GM23338 (cell line): ENCODE results near the gene ATP6V0E2. TPM values are rescaled to one million over a fixed set of nuclear protein-coding genes. Genes with fewer than 3 reads are reported as not detected.

Experiments
- ATAC-seq: fragments of 200-7000 bp; cut with Tn5 transposase; 3 replicates; pipeline ENCODE4 v1.9.1; 2020
- DNase-seq: peaks from one replicate; pipeline ENCODE4 v3.0.0-alpha.2; 2015; ENCODE audit warnings: low spot score
- H2AFZ ChIP-seq: fragments of 200-600 bp; sonication (generic); 2 replicates; pipeline ENCODE4 v1.8.0; 2016; ENCODE audit warnings: antibody characterized with exemption, mild to moderate bottlenecking, moderate library complexity
- H3F3A ChIP-seq: fragments of 200-600 bp; sonication (generic); replicated peaks from 2 replicates; pipeline ENCODE4 v1.8.0; 2017; ENCODE audit warnings: antibody characterized with exemption, mixed run types, low read depth
- H3K27ac ChIP-seq: fragments of 200-600 bp; sonication (generic); 2 replicates; pipeline ENCODE4 v1.6.1; 2016; ENCODE audit warnings: low read depth
- H3K27me3 ChIP-seq: fragments of 200-600 bp; sonication (generic); 2 replicates; pipeline ENCODE4 v1.8.0; 2016; ENCODE audit warnings: mild to moderate bottlenecking, mixed run types, moderate library complexity; ENCODE audit not compliant: insufficient read depth
- H3K36me3 ChIP-seq: fragments of 200-600 bp; sonication (generic); 2 replicates; pipeline ENCODE4 v1.8.0; 2016; ENCODE audit warnings: mild to moderate bottlenecking; ENCODE audit not compliant: insufficient read depth
- H3K4me1 ChIP-seq: fragments of 200-600 bp; sonication (generic); 2 replicates; pipeline ENCODE4 v1.8.0; 2016; ENCODE audit warnings: mild to moderate bottlenecking, moderate library complexity; ENCODE audit not compliant: insufficient read depth
- H3K4me2 ChIP-seq: fragments of 200-600 bp; sonication (generic); 2 replicates; pipeline ENCODE4 v1.7.1; 2017; ENCODE audit warnings: mixed run types
- H3K4me3 ChIP-seq: fragments of 200-600 bp; sonication (generic); 2 replicates; pipeline ENCODE4 v1.6.1; 2016; ENCODE audit warnings: mixed run types
- H3K79me2 ChIP-seq: fragments of 200-600 bp; sonication (generic); replicated peaks from 2 replicates; pipeline ENCODE4 v1.8.0; 2017; ENCODE audit warnings: mild to moderate bottlenecking; ENCODE audit not compliant: insufficient read depth
- H3K9me2 ChIP-seq: fragments of 200-600 bp; sonication (generic); 2 replicates; pipeline ENCODE4 v1.8.0; 2017; ENCODE audit not compliant: insufficient read depth
- H4K20me1 ChIP-seq: fragments of 200-600 bp; sonication (generic); replicated peaks from 2 replicates; pipeline ENCODE4 v1.8.0; 2017; ENCODE audit warnings: mild to moderate bottlenecking; ENCODE audit not compliant: insufficient read depth
- H3K27ac Mint-ChIP-seq: 2 replicates; pipeline ENCODE4 v1.8.0; 2020; ENCODE audit warnings: inconsistent platforms, mild to moderate bottlenecking, moderate library complexity, mixed read lengths
- H3K27me3 Mint-ChIP-seq: 3 replicates; pipeline ENCODE4 v1.8.0; 2022; ENCODE audit warnings: low read depth, mild to moderate bottlenecking, moderate library complexity, mixed read lengths, inconsistent platforms; ENCODE audit not compliant: insufficient read depth, poor library complexity
- H3K36me3 Mint-ChIP-seq: 3 replicates; pipeline ENCODE4 v1.8.0; 2021; ENCODE audit warnings: low read depth, mild to moderate bottlenecking, inconsistent platforms, moderate library complexity, mixed read lengths
- H3K4me1 Mint-ChIP-seq: 3 replicates; pipeline ENCODE4 v1.8.0; 2020; ENCODE audit warnings: mild to moderate bottlenecking, inconsistent platforms, mixed read lengths
- H3K4me3 Mint-ChIP-seq: 3 replicates; pipeline ENCODE4 v1.8.0; 2021; ENCODE audit warnings: moderate library complexity, mild to moderate bottlenecking, inconsistent platforms, mixed read lengths
- H3K9me3 Mint-ChIP-seq: 3 replicates; pipeline ENCODE4 v1.8.0; 2020; ENCODE audit warnings: moderate library complexity, mild to moderate bottlenecking, inconsistent platforms, mixed read lengths
- CREB1 ChIP-seq: fragments of 250-450 bp; sonication (Bioruptor Pico); IDR thresholded peaks from 2 replicates; pipeline ENCODE4 v1.5.0; 2020; ENCODE audit warnings: low read depth, mild to moderate bottlenecking, moderate library complexity
- EZH2 ChIP-seq: fragments of 200-600 bp; sonication (generic); IDR thresholded peaks from one replicate; pipeline ENCODE4 v1.8.0; 2017; ENCODE audit warnings: antibody characterized with exemption, mild to moderate bottlenecking, low read depth; ENCODE audit not compliant: unreplicated experiment
- EZH2phosphoT487 ChIP-seq: fragments of 200-600 bp; sonication (generic); IDR thresholded peaks from one replicate; pipeline ENCODE4 v1.8.1; 2018; ENCODE audit warnings: antibody characterized with exemption; ENCODE audit not compliant: unreplicated experiment
- JUNB ChIP-seq: IDR thresholded peaks from one replicate; pipeline ENCODE4 v1.6.1; 2016; ENCODE audit warnings: antibody characterized with exemption; ENCODE audit not compliant: unreplicated experiment
- NANOG ChIP-seq: IDR thresholded peaks from 2 replicates; pipeline ENCODE4 v1.6.1; 2016; ENCODE audit warnings: antibody characterized with exemption, borderline replicate concordance
- POLR2AphosphoS5 ChIP-seq: IDR thresholded peaks from 2 replicates; pipeline ENCODE4 v1.6.1; 2016; ENCODE audit warnings: antibody characterized with exemption, low read depth
- STAT1 ChIP-seq: IDR thresholded peaks from one replicate; pipeline ENCODE4 v1.6.1; 2016; ENCODE audit warnings: antibody characterized with exemption; ENCODE audit not compliant: unreplicated experiment
- ZNF114 ChIP-seq: fragments of 250-450 bp; sonication (Bioruptor Pico); IDR thresholded peaks from 2 replicates; pipeline ENCODE4 v1.5.0; 2020; ENCODE audit warnings: mild to moderate bottlenecking, moderate library complexity
- ZNF331 ChIP-seq: fragments of 250-450 bp; sonication (Bioruptor Pico); IDR thresholded peaks from 2 replicates; pipeline ENCODE4 v1.5.0; 2020; ENCODE audit warnings: low read depth, mild to moderate bottlenecking, moderate library complexity
- ZNF462 ChIP-seq: fragments of 250-450 bp; sonication (Bioruptor Pico); IDR thresholded peaks from 2 replicates; pipeline ENCODE4 v1.5.0; 2020; ENCODE audit warnings: mild to moderate bottlenecking, moderate library complexity
- polyA plus RNA-seq: library from polyadenylated mRNA; unstranded; fragments of >200 nt; fragmentation: Nextera tagmentation; extraction: Ambion mirVana; gene quantifications from 2 replicates; pipeline ENCODE4 v1.2.1, GENCODE V29; 2016
- total RNA-seq: library from RNA; depleted of rRNA; stranded (reverse); fragments of >200 nt; shearing (Covaris generic); gene quantifications from 2 replicates; pipeline ENCODE4 v1.2.3, GENCODE V29; 2014
- TF ChIP-seq, protein P1 (sequence below), 2 experiments: fragments of 200-600 bp in 1 of 2; sonication (generic) in 1 of 2; conservative IDR thresholded peaks; 2 replicates each; pipeline versions ENCODE4 v1.5.1 to v1.6.1; 2016 to 2017; ENCODE audit warnings: antibody characterized with exemption in 2 of 2, low read depth in 2 of 2, mild to moderate bottlenecking in 2 of 2, moderate library complexity in 1 of 2
- TF ChIP-seq, protein P2 (sequence below): IDR thresholded peaks from one replicate; pipeline ENCODE4 v1.6.1; 2018; ENCODE audit warnings: antibody characterized with exemption; ENCODE audit not compliant: unreplicated experiment
- TF ChIP-seq, protein P3 (sequence below): IDR thresholded peaks from 2 replicates; pipeline ENCODE4 v1.6.1; 2016; ENCODE audit warnings: antibody characterized with exemption

The ATP6V0E2 gene
- total and polyA plus RNA-seq, 2 experiments from 2014 or later: 15.6 to 34.7 TPM

- H3K4me3 Mint-ChIP-seq: no peak overlapping the region
- H4K20me1 ChIP-seq: no peaks in the 10 kb centered on the region
- H3F3A ChIP-seq: no peaks in the 10 kb centered on the region
- peaks cover 15% of the 10 kb centered on the region for H3K4me1 Mint-ChIP-seq
- H2AFZ ChIP-seq: no peak overlapping the region
- H3K9me3 Mint-ChIP-seq: no peaks in the 10 kb centered on the region
- 0 out of 3 replicates have a peak, but pooled peaks cover 3% of the 10 kb centered on the region for H3K36me3 Mint-ChIP-seq
- H3K79me2 ChIP-seq: no peaks in the 10 kb centered on the region
- no peak for ATAC-seq
- H3K27me3 Mint-ChIP-seq: peaks cover 6% of the 10 kb centered on the region
- H3K27me3 ChIP-seq: no peaks in the 10 kb centered on the region
- H3K4me3 ChIP-seq: no peak overlapping the region
- no peaks in the 10 kb centered on the region for H3K9me2 ChIP-seq
- DNase-seq: no peak
- H3K27ac ChIP-seq: no peak overlapping the region
- H3K36me3 ChIP-seq: no peaks in the 10 kb centered on the region
- peaks cover 8% of the 10 kb centered on the region; the same call in 1 of the 2 replicates for H3K4me1 ChIP-seq
- H3K27ac Mint-ChIP-seq: no peak overlapping the region
- H3K4me2 ChIP-seq: no peak overlapping the region
- TF ChIP-seq EZH2phosphoT487: no peak
- no peak for TF ChIP-seq STAT1
- no peak for TF ChIP-seq CREB1 (CRISPR knock-in tag)
- TF ChIP-seq, protein P1, sequence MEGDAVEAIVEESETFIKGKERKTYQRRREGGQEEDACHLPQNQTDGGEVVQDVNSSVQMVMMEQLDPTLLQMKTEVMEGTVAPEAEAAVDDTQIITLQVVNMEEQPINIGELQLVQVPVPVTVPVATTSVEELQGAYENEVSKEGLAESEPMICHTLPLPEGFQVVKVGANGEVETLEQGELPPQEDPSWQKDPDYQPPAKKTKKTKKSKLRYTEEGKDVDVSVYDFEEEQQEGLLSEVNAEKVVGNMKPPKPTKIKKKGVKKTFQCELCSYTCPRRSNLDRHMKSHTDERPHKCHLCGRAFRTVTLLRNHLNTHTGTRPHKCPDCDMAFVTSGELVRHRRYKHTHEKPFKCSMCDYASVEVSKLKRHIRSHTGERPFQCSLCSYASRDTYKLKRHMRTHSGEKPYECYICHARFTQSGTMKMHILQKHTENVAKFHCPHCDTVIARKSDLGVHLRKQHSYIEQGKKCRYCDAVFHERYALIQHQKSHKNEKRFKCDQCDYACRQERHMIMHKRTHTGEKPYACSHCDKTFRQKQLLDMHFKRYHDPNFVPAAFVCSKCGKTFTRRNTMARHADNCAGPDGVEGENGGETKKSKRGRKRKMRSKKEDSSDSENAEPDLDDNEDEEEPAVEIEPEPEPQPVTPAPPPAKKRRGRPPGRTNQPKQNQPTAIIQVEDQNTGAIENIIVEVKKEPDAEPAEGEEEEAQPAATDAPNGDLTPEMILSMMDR (conservative IDR thresholded peaks at IDR 0.05; ENCODE audit: low read depth in 2 of 2): no peak
- TF ChIP-seq JUNB: no peak
- no peak for TF ChIP-seq POLR2AphosphoS5
- no peak for TF ChIP-seq NANOG
- TF ChIP-seq, protein P2, sequence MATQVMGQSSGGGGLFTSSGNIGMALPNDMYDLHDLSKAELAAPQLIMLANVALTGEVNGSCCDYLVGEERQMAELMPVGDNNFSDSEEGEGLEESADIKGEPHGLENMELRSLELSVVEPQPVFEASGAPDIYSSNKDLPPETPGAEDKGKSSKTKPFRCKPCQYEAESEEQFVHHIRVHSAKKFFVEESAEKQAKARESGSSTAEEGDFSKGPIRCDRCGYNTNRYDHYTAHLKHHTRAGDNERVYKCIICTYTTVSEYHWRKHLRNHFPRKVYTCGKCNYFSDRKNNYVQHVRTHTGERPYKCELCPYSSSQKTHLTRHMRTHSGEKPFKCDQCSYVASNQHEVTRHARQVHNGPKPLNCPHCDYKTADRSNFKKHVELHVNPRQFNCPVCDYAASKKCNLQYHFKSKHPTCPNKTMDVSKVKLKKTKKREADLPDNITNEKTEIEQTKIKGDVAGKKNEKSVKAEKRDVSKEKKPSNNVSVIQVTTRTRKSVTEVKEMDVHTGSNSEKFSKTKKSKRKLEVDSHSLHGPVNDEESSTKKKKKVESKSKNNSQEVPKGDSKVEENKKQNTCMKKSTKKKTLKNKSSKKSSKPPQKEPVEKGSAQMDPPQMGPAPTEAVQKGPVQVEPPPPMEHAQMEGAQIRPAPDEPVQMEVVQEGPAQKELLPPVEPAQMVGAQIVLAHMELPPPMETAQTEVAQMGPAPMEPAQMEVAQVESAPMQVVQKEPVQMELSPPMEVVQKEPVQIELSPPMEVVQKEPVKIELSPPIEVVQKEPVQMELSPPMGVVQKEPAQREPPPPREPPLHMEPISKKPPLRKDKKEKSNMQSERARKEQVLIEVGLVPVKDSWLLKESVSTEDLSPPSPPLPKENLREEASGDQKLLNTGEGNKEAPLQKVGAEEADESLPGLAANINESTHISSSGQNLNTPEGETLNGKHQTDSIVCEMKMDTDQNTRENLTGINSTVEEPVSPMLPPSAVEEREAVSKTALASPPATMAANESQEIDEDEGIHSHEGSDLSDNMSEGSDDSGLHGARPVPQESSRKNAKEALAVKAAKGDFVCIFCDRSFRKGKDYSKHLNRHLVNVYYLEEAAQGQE: no peak
- no peak for TF ChIP-seq EZH2
- TF ChIP-seq, protein P3, sequence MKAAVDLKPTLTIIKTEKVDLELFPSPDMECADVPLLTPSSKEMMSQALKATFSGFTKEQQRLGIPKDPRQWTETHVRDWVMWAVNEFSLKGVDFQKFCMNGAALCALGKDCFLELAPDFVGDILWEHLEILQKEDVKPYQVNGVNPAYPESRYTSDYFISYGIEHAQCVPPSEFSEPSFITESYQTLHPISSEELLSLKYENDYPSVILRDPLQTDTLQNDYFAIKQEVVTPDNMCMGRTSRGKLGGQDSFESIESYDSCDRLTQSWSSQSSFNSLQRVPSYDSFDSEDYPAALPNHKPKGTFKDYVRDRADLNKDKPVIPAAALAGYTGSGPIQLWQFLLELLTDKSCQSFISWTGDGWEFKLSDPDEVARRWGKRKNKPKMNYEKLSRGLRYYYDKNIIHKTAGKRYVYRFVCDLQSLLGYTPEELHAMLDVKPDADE: no peak
- TF ChIP-seq ZNF114 (CRISPR knock-in tag): no peak
- no peak for TF ChIP-seq ZNF462
- no peak for TF ChIP-seq ZNF331 (CRISPR knock-in tag)
Measured at GRCh38 chr7:149887311-149887710, 13.5 kb downstream of the ATP6V0E2 start.
